Left lung (tissue), 10 donors: ENCODE results near the gene HYAL3. TPM values are rescaled to one million over a fixed set of nuclear protein-coding genes. Genes with fewer than 3 reads are reported as not detected.

Source experiments
- ATAC-seq: fragments of 200-7000 bp; cut with Tn5 transposase; one replicate; pipeline ENCODE4 v1.9.1; 2020; ENCODE audit warnings: moderate library complexity
- DNase-seq, 4 donors: peaks; one replicate each; pipeline ENCODE4 v3.0.0-alpha.2; 2013 to 2020
- H3K27ac ChIP-seq, 2 donors: fragments of 200-600 bp; sonication (generic) in 1 of 2; one replicate each; pipeline versions ENCODE4 v1.5.0 to v1.8.0; 2020 to 2021
- H3K27me3 ChIP-seq, 2 donors: fragments of 200-600 bp; sonication (generic) in 1 of 2; one replicate each; pipeline versions ENCODE4 v1.5.0 to v1.8.0; 2020 to 2021
- H3K36me3 ChIP-seq, 2 donors: fragments of 200-600 bp; sonication (generic) in 1 of 2; one replicate each; pipeline versions ENCODE4 v1.5.0 to v1.8.0; 2020 to 2021
- H3K4me1 ChIP-seq, 2 donors: fragments of 200-600 bp; one replicate each; pipeline ENCODE4 v1.8.0; 2021
- H3K4me3 ChIP-seq, 2 donors: fragments of 200-600 bp; sonication (generic) in 1 of 2; one replicate each; pipeline versions ENCODE4 v1.5.0 to v1.8.0; 2020 to 2021; ENCODE audit warnings: mild to moderate bottlenecking in 1 of 2
- H3K9me3 ChIP-seq, 2 donors: fragments of 200-600 bp; sonication (generic) in 1 of 2; one replicate each; pipeline versions ENCODE4 v1.5.0 to v1.8.0; 2020 to 2021
- intact Hi-C, 2 donors: fragments of 100-400 bp; cut with DNase I; formaldehyde crosslinking; loops; one replicate each; pipeline versions ENCODE4 v1.11.2 to v1.14.2; 2022
- polyA plus RNA-seq, 6 donors: library from polyadenylated mRNA; unstranded; fragments of 120-200 nt; gene quantifications; one replicate each; pipeline ENCODE4 v1.2.1, GENCODE V29; 2013; ENCODE audit not compliant: insufficient read length in 6 of 6
- total RNA-seq, 2 donors: library from RNA; stranded (reverse); fragmentation: NEBNext Ultra II Directional; extraction: Animal tissue kit (Norgen Biotek cat#: 25700); gene quantifications; one replicate each; pipeline ENCODE4 v1.2.1, GENCODE V29; 2021
- TF ChIP-seq, protein P1 (sequence below), 2 donors: fragments of 200-600 bp; sonication (generic) in 1 of 2; IDR thresholded peaks; one replicate each; pipeline versions ENCODE4 v1.5.0 to v1.8.0; 2021; ENCODE audit warnings: antibody characterized with exemption in 2 of 2
- donor health status: DM: no; HTN: yes; CAD: no.
- donor health status: DM: no; HTN: no; CAD: no.

Gene HYAL3
- total and polyA plus RNA-seq, 8 donors, result 2.3 to 5.2 (median 4.3) TPM

DNA sequence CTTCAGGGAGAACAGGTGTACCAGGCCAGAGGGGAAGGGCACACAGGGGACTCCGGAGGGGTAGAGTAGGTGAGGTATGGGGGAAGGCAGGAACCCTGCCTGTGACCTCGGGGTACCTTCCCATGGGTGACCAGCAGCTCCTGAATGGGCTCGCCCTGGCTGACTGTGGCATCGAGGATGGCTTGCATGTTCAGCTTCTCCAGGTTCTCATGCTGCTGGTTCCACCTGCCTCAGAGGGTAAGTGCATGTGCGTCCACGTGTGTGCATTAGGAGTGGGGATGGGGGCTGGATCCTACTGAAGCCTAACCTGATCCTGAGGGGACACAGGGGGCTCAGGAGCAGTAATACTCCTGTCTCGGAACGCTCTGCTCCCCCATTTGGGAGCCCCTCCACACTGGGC lies 45.8 kb upstream of the HYAL3 start:
- H3K36me3 ChIP-seq, result peaks cover 0 to 16% of the 10 kb centered on the region in 2 donors
- peaks cover 26 to 65% of the 10 kb centered on the region in 2 donors for H3K4me1 ChIP-seq
- no peaks in the 10 kb centered on the region for H3K27me3 ChIP-seq
- no peak for ATAC-seq
- no peak for DNase-seq
- intact Hi-C loops, result loop anchor here in 1 of 2 donors (5.0 kb wide), 1 partner anchor 197 kb away; no protein-coding TSS in a partner anchor
- TF ChIP-seq, protein P1, sequence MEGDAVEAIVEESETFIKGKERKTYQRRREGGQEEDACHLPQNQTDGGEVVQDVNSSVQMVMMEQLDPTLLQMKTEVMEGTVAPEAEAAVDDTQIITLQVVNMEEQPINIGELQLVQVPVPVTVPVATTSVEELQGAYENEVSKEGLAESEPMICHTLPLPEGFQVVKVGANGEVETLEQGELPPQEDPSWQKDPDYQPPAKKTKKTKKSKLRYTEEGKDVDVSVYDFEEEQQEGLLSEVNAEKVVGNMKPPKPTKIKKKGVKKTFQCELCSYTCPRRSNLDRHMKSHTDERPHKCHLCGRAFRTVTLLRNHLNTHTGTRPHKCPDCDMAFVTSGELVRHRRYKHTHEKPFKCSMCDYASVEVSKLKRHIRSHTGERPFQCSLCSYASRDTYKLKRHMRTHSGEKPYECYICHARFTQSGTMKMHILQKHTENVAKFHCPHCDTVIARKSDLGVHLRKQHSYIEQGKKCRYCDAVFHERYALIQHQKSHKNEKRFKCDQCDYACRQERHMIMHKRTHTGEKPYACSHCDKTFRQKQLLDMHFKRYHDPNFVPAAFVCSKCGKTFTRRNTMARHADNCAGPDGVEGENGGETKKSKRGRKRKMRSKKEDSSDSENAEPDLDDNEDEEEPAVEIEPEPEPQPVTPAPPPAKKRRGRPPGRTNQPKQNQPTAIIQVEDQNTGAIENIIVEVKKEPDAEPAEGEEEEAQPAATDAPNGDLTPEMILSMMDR (IDR thresholded peaks at IDR 0.05), result no peak
- no peak overlapping the region for H3K27ac ChIP-seq
- no peaks in the 10 kb centered on the region for H3K9me3 ChIP-seq
- H3K4me3 ChIP-seq, result peak overlapping the region; percentile 28 to 37

DNA sequence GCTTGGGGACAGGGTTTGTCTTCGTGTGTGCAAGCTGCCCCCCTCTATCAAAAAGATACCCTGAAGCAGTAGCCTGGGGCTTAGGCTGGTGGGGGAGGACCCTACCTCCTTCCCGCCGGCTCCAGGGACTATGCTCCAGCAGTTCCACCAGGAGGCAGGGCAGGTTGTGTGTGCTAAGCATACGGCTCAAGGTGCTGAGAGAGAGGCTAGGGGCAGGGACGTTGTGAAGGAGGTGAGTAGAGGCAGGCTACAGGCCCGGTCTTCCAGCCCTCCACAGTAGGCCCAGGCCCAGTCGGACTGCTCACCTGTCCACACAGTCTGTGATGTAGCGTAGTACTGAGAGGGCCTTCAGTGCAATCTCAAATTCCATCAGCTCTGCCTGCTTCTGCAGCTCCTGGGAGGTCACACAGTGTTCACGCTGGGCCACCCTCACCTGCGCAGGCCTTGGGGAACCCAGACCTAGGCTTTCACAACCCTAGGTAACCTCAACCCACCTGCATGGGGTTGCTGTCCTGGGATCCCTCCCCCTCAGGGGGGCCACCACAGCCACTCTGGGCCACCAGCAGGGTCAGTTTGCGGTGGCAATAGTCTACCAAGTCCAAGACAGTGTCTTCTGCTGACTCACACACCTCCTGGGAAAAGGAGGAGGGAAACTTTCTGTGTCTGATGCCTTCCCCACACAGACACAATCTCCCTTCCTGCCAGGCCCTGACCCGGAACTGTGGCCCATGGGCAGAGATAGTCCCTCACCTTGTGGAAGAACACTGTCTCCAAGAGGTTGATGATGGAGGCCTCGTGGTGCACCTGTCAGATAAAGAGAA lies 43.8 kb upstream of the HYAL3 start:
- TF ChIP-seq, protein P1 (IDR thresholded peaks at IDR 0.05), result no peak
- H3K4me3 ChIP-seq, result no peak overlapping the region
- intact Hi-C loops, result no loop called here
- H3K36me3 ChIP-seq, result peaks cover 0 to 6% of the 10 kb centered on the region in 2 donors
- H3K27me3 ChIP-seq, result no peaks in the 10 kb centered on the region
- DNase-seq (peak in 1 of 4 donors; percentile 56), ATAC-seq (no peak)
- no peaks in the 10 kb centered on the region for H3K9me3 ChIP-seq
- H3K4me1 ChIP-seq, result peaks cover 20 to 70% of the 10 kb centered on the region in 2 donors
- no peak overlapping the region for H3K27ac ChIP-seq

DNA sequence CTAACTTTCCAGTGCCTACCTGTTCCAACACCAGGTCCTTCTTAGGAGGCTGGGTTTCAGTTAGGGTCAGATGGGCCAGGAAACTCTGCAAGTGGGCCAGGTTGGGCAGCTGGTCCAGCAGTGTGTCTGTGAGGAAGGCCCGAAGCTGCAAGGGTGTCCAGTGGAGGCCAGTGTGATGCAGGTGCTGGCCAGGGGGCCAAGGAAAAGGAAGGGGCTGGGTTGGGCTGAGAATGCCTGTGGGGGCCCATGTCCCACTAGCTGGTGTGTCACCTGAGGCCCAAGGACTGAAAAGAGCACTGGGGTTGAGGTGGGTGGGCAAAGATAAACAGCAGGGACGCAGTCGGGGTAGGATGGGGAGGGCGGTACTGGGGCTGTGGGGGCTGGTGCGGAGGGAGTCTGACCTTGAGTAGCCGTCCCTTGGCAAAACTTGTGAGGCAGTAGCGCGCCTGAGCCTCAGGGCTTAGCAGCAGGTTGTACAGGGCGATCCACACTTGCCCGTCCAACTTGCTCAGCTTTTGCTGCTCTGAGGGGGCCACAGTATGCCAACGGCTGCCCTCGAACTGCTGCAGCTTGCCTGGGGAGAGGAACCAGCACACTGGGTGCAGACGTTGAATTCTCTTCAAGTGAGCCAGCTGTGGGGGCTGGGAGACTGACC lies 42.9 kb upstream of the HYAL3 start:
- Histone ChIP-seq H3K4me1 (peaks cover 20 to 69% of the 10 kb centered on the region in 2 donors), H3K36me3 (no peaks in the 10 kb centered on the region), H3K27ac (no peak overlapping the region), H3K9me3 (no peaks in the 10 kb centered on the region), H3K27me3 (no peaks in the 10 kb centered on the region), H3K4me3 (no peak overlapping the region)
- DNase-seq, result peak in 1 of 4 donors; percentile 53
- ATAC-seq, result no peak
- intact Hi-C loops, result no loop called here
- TF ChIP-seq, protein P1 (IDR thresholded peaks at IDR 0.05), result no peak

DNA sequence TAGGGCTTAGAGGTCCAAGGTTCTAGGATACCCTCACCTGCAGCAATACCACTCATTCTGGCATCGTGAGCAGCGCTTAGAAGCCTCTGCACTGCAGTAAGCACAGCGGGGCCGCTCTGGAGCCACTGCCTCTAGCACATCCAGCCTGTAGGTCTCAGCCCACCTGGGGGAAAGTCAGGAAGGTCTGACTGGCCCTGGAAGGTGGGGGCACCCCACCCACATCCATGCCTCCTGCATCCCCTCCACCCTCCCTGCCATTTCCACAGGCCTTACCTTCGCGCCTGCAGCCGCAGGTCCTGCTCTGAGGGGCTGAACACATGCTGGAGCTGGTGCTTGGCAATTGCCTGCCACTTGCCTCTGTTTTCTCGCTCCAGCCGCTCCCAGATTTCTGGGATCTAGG lies 42.3 kb upstream of the HYAL3 start:
- TF ChIP-seq, protein P1 (IDR thresholded peaks at IDR 0.05), result no peak
- intact Hi-C loops, result no loop called here
- Histone ChIP-seq H3K4me3 (peak overlapping the region; percentile 59 to 81), H3K4me1 (peaks cover 22 to 65% of the 10 kb centered on the region in 2 donors), H3K9me3 (no peaks in the 10 kb centered on the region), H3K36me3 (no peaks in the 10 kb centered on the region), H3K27me3 (no peaks in the 10 kb centered on the region), H3K27ac (peak overlapping the region; percentile 94 to 98)
- DNase-seq (peak in 1 of 4 donors; percentile 75), ATAC-seq (no peak)
